ENCODE results near the gene CYB5RL. TPM values are rescaled to one million over a fixed set of nuclear protein-coding genes. Genes with fewer than 3 reads are reported as not detected.
"Not testable (repeated sequence)": the region's sequence is repeated elsewhere in the genome, so short reads cannot be mapped to it uniquely, and the experiment has no call there.

CYB5RL gene
- total RNA-seq, 1 donor from 2014 or later, result 5.7 TPM

DNA sequence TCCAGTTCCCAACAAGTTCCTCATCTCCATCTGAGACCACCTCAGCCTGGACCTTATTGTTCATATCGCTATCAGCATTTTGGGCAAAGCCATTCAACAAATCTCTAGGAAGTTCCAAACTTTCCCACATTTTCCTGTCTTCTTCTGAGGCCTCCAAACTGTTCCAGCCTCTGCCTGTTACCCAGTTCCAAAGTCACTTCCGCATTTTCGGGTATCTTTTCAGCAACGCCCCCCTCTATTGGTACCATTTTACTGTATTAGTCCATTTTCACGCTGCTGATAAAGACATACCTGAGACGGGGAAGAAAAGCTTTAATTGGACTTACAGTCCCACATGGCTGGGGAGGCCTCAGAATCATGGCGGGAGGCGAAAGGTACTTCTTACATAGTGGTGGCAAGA lies 33.5 kb downstream of the CYB5RL start:
- intact Hi-C loops (cut with DNase I); DNase-seq (ENCODE audit: low spot score): not testable (repeated sequence)

DNA sequence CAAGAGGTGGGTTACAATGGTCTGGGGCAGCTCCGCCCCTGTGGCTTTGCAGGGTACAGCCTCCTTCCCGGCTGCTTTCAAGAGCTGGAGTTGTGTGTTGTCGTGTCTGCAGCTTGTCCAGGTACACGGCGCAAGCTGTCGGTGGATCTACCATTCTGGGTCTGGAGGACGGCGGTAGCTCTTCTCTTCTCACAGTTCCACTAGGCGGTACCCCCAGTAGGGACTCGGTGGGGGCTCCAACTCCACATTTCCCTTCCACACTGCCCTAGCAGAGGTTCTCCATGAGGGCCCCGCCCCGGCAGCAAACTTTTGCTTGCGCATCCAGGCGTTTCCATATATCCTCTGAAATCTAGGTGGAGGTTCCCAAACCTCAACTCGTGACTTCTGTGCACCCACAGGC lies 34.7 kb downstream of the CYB5RL start:
- DNase-seq (ENCODE audit: low spot score), result no peak
- intact Hi-C loops (cut with DNase I), result no loop called here

DNA sequence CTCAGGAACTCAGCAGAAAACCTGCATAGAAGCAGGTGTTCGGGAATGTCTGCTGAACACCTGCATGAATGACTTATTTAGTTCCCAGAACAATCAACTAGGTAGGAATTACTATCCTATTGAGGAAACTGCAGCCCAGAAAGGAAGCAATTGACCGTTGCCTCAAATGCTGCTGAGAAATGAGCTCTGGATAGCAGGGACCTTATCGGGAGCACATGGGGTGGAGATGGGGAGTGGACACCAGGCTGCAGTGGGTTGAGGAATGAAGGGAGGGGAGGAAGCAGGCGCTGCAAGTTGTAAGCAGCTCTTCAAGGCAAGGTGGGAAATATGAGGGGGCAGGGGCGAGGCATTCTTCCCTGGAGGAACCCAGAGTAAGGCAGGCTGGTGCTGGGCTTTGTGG lies 36.3 kb downstream of the CYB5RL start:
- no peak for DNase-seq (ENCODE audit: low spot score)
- intact Hi-C loops (cut with DNase I), result no loop called here

DNA sequence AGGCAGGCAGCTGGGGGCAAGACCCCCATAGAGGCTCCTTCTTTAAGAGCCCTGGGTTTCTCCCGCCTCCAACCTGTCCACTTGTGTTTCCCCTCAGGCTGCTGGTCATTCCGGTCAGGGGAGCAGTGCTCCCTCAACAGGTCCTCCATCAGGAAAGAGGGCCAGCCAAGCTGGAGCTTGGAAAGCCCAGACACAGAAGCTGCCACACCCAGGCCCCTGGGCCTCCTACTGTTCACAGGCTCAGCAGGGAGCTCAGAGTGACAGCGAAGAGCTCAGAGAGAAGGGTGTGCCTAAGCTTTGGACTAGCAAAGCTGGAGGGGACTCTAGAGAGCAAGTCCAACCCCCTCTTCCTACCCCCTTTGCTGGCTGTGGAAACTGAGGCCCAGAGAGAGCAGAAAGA lies 36.8 kb downstream of the CYB5RL start:
- intact Hi-C loops (cut with DNase I), result no loop called here
- no peak for DNase-seq (ENCODE audit: low spot score)

DNA sequence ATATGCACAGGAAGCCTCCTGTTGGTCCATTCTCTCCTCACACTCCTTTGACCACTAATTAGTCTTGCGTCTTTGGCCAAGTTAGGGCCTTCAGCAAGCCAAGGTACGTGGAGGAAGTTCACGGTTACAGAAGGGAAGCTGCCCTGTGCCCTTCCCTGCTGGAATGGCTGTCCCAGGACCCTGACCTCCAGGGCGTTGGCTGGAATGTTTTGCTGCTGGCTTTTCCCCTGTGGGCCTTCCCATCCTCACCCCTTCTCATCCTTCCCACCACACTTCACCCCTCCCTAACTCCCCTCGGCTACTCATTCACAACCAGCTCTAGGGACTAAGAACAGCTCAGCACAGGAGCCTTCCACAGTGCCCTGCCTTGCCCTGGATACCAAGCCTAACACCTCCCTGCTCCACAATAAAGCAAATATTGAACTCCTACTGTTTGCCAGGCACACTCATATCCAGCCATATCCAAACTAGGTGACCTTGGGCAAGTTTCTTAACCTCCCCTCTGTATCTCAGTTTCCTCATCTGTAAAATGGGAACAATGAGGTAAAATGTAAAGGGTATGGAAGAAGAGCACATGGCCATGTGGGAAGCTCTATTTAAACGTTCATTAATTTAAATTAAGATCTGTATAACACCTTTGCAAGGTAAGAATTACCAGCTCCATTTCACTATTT lies 38.2 kb downstream of the CYB5RL start:
- no peak for DNase-seq (ENCODE audit: low spot score)

DNA sequence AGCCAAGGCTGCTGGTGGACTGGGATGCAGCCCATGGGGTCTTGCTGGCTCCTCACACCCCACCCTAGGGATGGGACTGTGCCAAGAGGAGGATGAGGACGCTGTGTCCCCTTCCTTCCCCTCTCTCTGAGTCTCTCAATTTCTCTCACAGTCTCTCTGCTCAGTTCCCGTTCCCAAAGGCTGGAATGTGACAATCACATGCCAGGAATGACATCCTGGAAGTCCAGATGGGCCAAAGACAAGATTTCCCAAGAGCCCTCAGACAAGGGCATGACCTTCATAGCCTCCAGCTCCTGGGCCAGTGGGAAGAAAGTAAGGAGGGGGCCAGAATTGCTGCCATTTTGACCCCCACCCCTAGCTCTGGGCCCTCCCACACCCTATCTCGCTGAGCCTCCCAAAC lies 39.5 kb downstream of the CYB5RL start:
- DNase-seq (ENCODE audit: low spot score), result no peak
- intact Hi-C loops (cut with DNase I), result no loop called here

More for the DNA sequence above, 38.2 kb downstream of the CYB5RL start:
- intact Hi-C loops (cut with DNase I), result no loop called here

DNA sequence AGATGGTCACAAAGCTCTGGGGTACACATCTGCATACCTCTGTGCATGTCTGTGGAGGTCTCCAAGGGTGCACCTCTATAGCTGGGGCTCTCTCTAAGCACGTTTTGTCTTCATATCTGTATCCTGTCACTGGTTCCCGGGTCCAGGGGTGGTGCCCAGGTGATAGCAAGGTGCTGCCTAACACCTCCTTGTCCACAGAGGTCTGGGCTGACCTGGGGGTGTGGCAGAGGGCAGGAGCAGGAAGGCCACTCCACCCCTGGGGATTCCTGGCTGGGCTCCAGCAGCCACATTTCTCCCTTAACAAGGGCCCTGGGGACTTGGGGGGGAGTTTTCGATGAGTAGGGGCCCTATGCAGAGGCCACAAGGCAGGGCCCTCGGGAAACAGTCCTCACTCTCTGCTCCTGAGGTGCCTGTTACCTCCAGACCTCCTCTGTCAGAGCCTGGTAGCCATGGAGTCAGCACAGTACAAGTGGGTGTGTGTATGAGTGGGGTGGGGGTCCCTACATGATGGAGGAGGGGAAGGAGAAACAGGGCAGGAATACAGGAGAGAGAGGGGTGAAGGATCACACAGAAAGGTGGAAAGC lies 40.0 kb downstream of the CYB5RL start:
- intact Hi-C loops (cut with DNase I), result no loop called here
- no peak for DNase-seq (ENCODE audit: low spot score)

DNA sequence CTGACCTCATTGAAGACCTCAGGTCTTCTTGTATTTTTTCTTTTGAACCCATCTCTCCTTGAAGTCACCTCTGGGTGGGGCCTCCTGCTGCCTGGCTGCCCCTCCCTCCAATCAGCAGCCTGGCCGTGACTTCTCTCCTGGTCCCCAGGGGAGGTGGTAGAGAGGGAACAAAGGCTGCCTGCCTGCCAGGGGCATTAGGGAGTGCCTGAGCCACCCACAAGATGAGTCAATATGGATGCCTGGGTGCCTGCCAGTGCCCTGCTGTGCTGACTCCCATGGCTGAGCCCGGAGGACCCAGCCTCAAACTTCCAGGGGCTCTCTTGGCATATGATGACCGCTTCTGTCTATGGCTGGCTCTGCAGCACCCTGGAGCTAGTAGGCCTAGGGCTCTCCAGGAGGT lies 41.8 kb downstream of the CYB5RL start:
- intact Hi-C loops (cut with DNase I), result no loop called here

DNA sequence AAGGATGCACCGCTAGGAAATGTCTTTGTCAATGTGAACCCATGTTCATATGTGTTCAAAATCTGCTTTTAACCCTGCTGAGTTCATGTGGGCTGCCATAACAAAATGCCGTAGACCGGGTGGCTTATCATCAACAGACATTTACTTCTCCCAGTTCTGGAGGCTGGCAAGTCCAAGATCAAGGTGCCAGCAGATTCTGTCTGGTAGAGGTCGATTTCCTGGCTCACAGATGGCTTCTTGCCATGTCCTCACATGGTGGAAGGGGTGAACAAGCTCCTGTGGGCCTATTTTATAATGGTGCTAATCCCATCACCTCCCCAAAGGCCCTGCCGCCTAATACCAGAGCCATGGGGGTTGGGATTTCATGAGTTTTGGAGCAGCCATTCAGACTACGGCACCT lies 42.4 kb downstream of the CYB5RL start:
- intact Hi-C loops (cut with DNase I), result no loop called here
- DNase-seq (ENCODE audit: low spot score), result no peak

More for the DNA sequence above, 41.8 kb downstream of the CYB5RL start:
- DNase-seq (ENCODE audit: low spot score), result no peak

DNA sequence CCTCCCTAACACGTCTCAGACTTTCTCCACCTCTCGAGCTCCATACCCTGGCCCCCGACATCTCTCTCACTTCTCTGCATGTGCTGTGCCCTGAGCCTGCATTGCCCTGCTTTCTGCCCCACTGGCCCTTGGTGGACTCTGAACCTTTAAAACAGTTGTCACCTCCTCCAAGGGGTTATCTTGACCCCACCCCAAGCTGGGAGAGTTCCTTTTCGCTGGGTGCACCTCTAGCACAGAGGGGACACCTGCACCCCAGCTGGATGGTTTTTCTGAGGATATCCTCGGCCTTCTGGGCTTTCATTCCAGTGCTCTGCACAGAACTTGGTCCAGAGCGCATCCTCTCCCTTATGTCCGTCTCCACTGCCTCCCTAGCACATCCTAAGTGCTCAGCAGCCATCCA lies 42.8 kb downstream of the CYB5RL start:
- DNase-seq (ENCODE audit: low spot score), result no peak
- intact Hi-C loops (cut with DNase I), result no loop called here

DNA sequence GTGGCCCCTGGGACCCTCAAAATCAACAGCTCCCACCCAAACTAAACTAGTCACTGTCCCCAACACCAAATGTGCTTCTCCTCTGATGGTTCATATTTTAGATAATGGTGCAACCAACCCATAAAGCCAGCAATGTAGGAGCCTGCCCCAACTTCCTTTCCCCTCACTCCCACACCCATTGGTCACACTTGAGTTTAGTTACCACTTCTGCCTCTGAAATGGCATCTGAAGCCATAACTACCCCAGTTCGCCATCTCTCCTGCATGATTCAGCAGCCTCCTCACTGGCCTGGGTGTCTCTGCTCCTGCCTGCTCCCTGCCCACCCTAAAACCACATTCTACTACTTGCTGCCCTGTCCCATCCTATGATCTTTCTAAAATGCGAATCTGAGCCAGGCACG lies 43.6 kb downstream of the CYB5RL start:
- intact Hi-C loops (cut with DNase I), result no loop called here
- DNase-seq (ENCODE audit: low spot score), result no peak

DNA sequence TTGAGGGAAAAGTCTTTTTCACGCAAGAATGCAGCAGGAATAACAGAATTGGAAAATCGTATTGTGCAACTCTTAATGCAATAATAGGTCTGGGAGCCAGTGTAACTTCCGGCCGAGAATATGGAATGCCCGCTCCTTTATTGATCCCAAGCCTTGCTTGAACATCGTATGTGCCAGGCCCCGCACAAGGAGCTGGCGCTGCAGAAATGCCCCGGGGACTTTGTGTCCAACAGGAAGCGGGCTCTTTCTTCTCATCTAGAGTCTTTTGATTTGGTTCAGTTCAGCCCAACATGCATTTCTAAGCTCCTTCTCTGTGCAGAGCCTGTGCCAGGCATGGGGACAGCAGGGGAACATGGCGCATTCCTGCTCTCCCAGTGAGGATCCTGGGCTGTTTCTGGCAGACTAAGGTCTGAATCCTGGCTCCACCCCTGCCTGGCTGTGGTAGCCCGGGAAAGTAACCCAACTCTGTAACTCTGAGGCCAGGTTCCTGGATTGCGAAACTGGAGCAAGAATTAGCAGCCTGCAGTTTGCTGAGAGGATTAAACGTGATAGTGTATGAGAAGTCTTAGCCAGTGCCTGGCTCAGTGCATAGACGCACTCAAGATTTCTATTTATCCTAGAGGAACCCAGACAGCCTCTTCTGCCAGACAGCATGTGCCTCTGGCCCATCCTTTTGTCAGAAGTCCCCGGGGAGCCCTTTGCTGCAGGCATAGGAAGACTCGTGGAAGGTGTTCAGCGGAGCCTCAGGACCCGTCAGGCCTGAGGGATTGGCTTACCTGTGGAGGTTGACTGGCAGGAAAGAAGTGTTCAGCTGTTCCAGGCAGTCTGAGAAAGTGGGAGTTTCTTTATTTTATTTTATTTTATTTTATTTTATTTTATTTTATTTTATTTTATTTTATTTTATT lies 46.0 kb downstream of the CYB5RL start:
- no peak for DNase-seq (ENCODE audit: low spot score)
- intact Hi-C loops (cut with DNase I), result no loop called here

DNA sequence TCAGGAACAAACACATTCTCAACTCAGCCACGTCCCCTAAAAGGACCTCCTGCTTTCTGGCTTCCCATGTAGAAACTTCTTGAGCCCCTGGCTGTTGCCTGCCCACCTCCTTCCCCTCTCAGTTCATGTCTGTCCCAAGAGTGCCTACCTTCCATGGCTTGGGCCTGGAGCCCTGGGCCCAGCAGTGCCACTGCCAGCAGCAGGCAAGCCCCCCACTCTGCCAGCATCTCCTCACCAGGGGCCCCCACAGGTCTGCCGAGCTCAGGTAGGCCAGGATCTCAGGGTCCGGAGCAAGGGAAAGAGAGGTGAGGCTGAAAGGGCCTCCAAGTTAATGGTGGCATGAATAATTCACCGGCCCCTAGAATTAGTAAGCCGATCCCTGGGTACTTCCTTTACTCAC lies 47.1 kb downstream of the CYB5RL start, which contains the start of gene CDCP2:
Gene CDCP2 (minus strand): TSS at position 305 of the 400 bp plus-strand sequence. CDS start 78 bp downstream, at position 227.
- no peak for DNase-seq (ENCODE audit: low spot score)

DNA sequence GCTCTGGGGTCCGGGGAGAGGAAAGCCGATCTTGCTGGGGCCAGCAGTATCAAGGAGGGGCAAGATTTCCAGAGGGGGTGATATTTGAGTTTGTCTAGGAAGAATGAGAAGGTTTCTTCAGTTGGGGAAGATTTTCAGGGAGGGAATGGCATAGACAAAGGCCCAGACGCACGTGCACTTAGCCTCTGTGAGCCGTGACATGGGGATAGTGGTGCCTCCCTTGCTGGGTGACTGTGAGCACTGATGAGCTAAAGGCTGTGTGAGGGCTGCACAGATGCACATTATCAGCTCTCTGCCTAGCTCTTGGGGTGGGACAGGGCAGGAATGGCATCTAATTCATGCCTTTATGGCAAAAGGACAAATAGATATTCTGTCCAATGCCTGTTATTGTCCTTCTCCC lies 48.8 kb downstream of the CYB5RL start:
- no peak for DNase-seq (ENCODE audit: low spot score)
- intact Hi-C loops (cut with DNase I), result no loop called here

More for the DNA sequence above, 47.1 kb downstream of the CYB5RL start, which contains the start of gene CDCP2:
- intact Hi-C loops (cut with DNase I), result no loop called here

Other genes with a start within 250 kb of the CYB5RL start
- not detected for gene LDLRAD1, start 181.8 kb downstream of the CYB5RL start, total RNA-seq
- gene TMEM59, start 146.8 kb downstream of the CYB5RL start, total RNA-seq, result 289 TPM
- 4.1 TPM for gene TCEANC2, start 146.4 kb downstream of the CYB5RL start, total RNA-seq
- gene CDCP2, start 47.0 kb downstream of the CYB5RL start, total RNA-seq, result not detected
- gene MRPL37, start 137 bp upstream of the CYB5RL start, total RNA-seq, result 71.7 TPM
- 45.4 TPM for gene SSBP3, start 206.4 kb upstream of the CYB5RL start, total RNA-seq